AG04450 (cell line): ENCODE results near the gene CFLAR. TPM values are rescaled to one million over a fixed set of nuclear protein-coding genes. Genes with fewer than 3 reads are reported as not detected.
A peak's percentile ranks its signal among the peaks of the same experiment; 100 is the strongest.
"Not testable (repeated sequence)": the region's sequence is repeated elsewhere in the genome, so short reads cannot be mapped to it uniquely, and the experiment has no call there.

Experiments used
- CTCF ChIA-PET: fragments of 300-600, 350-600 bp; formaldehyde crosslinking; extraction: SDS; loops from one replicate; lab custom pipeline; 2022; ENCODE audit warnings: antibody characterized with exemption, inconsistent platforms; lab: Charles Lee
- POLR2A ChIA-PET: fragments of 350-600 bp; formaldehyde crosslinking; extraction: SDS; loops from one replicate; lab custom pipeline; 2021; ENCODE audit warnings: antibody characterized with exemption, inconsistent platforms; lab: Yijun Ruan, JAX
- DNase-seq: peaks from one replicate; pipeline ENCODE4 v3.0.0-alpha.2; 2011; ENCODE audit warnings: low read depth, low spot score
- H3K27ac ChIP-seq: one replicate; pipeline ENCODE4 v1.5.1; 2012; ENCODE audit warnings: low read depth, low read length, control low read depth
- H3K27me3 ChIP-seq: one replicate; pipeline ENCODE4 v1.6.0; 2012; ENCODE audit warnings: low read length; ENCODE audit not compliant: control insufficient read depth, insufficient read depth
- H3K4me3 ChIP-seq: 2 replicates; pipeline ENCODE4 v1.5.1; 2011; ENCODE audit warnings: mild to moderate bottlenecking, low read depth, low read length, control low read depth
- H3K9me3 ChIP-seq: 2 replicates; pipeline ENCODE4 v1.5.1; 2012; ENCODE audit warnings: low read length; ENCODE audit not compliant: control insufficient read depth, insufficient read depth
- polyA plus RNA-seq: library from polyadenylated mRNA; depleted of rRNA; stranded (reverse); fragments of >200 nt; gene quantifications from 2 replicates; pipeline ENCODE4 v1.2.3, GENCODE V29; 2011
- TF ChIP-seq, protein P1 (sequence below): IDR thresholded peaks from 2 replicates; pipeline ENCODE4 v1.5.1; 2011; ENCODE audit warnings: low read depth, low read length, control low read depth, inconsistent platforms

Gene CFLAR
- polyA plus RNA-seq, 1 experiment, result 36.3 TPM

DNA sequence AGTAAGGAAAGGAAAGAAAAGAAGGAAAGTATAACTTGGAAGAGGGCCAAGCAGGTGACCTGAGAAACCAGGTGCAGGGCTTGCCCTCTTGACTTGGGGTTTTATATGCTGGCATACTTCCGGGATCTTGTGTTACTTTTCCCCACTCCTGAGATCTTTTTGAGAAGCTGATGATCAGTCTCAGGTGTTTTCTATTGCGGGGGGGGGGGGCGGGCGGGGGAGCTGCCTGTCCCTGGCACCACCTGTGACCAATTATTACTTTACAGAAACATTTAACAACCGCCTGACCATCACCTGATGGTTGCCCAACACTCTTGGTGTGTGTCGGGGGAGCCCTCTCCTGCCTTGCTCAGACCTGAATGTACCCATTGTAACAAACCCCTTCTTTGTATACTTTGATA lies 60.1 kb downstream of the CFLAR start:
- H3K9me3 ChIP-seq, result peaks cover 15% of the 10 kb centered on the region
- ChIA-PET POLR2A (no interaction called here), CTCF (interaction anchor here (0.5 to 3.2 kb wide), 5 partner anchors 18 to 271 kb away, joined by 3 to 36 read pairs (median 8); no protein-coding TSS in a partner anchor)
- no peak for DNase-seq
- no peak overlapping the region for H3K4me3 ChIP-seq
- H3K27me3 ChIP-seq, result no peaks in the 10 kb centered on the region
- TF ChIP-seq, protein P1, sequence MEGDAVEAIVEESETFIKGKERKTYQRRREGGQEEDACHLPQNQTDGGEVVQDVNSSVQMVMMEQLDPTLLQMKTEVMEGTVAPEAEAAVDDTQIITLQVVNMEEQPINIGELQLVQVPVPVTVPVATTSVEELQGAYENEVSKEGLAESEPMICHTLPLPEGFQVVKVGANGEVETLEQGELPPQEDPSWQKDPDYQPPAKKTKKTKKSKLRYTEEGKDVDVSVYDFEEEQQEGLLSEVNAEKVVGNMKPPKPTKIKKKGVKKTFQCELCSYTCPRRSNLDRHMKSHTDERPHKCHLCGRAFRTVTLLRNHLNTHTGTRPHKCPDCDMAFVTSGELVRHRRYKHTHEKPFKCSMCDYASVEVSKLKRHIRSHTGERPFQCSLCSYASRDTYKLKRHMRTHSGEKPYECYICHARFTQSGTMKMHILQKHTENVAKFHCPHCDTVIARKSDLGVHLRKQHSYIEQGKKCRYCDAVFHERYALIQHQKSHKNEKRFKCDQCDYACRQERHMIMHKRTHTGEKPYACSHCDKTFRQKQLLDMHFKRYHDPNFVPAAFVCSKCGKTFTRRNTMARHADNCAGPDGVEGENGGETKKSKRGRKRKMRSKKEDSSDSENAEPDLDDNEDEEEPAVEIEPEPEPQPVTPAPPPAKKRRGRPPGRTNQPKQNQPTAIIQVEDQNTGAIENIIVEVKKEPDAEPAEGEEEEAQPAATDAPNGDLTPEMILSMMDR, result no peak
- no peak overlapping the region for H3K27ac ChIP-seq

DNA sequence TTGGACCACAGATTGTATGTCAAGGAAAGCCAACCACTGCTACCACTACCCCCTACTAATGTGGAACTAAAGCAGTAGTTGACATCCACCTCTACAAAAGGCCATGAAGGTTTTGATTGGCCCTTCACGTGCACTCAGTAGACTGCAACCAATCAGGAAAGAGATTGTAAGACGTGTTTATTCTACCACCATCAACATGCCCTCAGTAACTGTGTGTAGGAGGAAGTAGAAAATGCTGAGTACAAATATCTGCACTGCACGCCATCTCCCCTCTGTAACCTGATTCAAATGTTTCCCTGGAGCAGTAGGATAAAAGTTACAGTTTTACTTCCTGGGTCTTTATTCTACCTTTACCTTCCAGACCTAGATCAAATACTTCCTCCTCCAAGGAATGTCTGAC lies 64.0 kb downstream of the CFLAR start:
- DNase-seq, result no peak
- ChIA-PET POLR2A (no interaction called here), CTCF (interaction anchor here (1.0 kb wide), 1 partner anchor 52 kb away, joined by 3 read pairs; no protein-coding TSS in a partner anchor)
- Histone ChIP-seq H3K9me3 (peaks cover 15% of the 10 kb centered on the region), H3K4me3 (no peak overlapping the region), H3K27ac (no peak overlapping the region), H3K27me3 (no peaks in the 10 kb centered on the region)
- TF ChIP-seq, protein P1, result no peak

DNA sequence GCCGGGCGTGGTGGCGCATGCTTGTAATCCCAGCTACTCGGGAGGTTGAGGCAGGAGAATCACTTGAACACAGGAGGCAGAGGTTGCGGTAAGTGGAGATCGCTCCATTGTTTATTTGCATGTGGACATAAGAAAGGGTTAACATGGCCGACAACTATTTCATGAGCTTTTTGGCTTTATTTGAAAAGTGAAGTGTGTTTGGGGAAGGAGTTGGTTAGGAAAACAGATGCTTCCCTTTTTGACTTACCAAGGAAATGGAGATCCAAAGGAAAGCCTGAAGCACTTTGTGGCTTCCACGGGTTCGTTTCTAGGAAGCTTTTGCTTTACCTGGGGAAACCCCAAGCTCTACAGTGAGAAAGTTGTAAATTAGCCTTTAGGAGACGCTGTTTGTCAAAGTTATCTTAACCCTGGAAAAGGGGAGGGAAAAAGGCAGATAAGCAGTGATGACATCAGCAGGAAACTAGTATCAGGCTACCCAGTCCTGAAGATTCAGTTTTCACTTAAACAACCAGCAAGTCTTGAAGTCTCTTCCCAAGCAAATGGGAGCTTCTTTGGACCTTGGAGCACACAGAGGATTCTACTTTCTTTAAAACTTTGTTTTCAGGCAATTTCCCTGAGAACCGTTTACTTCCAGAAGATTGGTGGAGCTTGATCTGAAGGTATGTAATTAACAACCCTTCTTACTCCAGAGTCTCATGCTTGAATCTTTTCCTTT lies 66.8 kb downstream of the CFLAR start, which contains the start of gene CASP10:
Gene CASP10, plus strand, starts transcription at position 492 of the 715 bp plus-strand sequence. CDS start 2,637 bp downstream, outside the sequence.
- Histone ChIP-seq H3K27ac (no peak within 1 kb of the TSS), H3K4me3 (peak within 1 kb of the TSS; percentile 45), H3K27me3 (peaks cover 3% of the 10 kb centered on the region), H3K9me3 (peaks cover 11% of the 10 kb centered on the region)
- no peak for DNase-seq
- CTCF ChIA-PET, result interaction anchor here (1.0 to 2.3 kb wide), 8 partner anchors 9 to 281 kb away, joined by 3 to 28 read pairs (median 4); no protein-coding TSS in a partner anchor
- TF ChIP-seq, protein P1, result peak; percentile 43
- POLR2A ChIA-PET, result interaction anchor here (0.7 kb wide), 1 partner anchor 49 kb away, joined by 4 read pairs; no protein-coding TSS in a partner anchor

DNA sequence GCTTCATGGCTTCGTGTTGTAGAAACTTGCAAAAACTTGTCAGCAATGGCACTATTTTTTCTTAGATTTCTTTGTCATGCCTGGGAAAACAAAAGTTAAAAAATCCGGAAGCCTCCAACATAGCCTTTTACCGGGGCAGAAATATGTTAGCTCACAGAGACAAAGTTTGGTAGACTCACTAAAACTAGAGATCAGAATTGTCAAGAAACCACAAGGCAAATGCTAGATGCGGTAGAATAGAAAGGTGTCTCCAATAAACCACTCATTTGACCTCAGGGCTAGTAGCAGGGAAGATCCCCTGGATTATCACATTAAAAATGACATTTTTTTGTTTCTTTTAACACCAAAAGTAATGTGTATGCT lies 67.4 kb downstream of the CFLAR start:
- peaks cover 6% of the 10 kb centered on the region for H3K9me3 ChIP-seq
- DNase-seq, result no peak
- POLR2A ChIA-PET, result no interaction called here
- peaks cover 3% of the 10 kb centered on the region for H3K27me3 ChIP-seq
- H3K4me3 ChIP-seq, result peak overlapping the region; percentile 45
- TF ChIP-seq, protein P1, result no peak
- no peak overlapping the region for H3K27ac ChIP-seq
- CTCF ChIA-PET, result interaction anchor here (1.0 to 2.3 kb wide), 8 partner anchors 8 to 282 kb away, joined by 3 to 28 read pairs (median 4); no protein-coding TSS in a partner anchor

DNA sequence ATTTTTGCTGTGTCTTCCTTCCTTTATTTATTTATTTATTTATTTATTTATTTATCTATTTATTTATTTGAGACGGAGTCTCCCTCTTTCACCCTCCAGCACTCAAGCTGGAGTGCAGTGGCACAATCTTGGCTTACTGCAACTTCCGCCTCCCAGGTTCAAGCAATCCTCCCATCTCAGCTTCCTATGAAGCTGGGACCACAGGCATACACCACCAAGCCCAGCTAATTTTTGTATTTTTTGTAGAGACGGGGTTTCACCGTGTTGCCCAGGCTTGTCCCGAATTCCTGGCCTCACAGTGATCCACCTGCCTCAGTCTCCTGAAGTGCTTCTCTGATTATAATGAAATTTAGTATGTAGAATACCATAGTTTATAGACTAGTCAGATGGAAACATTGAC lies 67.9 kb downstream of the CFLAR start:
- H3K27ac ChIP-seq, H3K9me3 ChIP-seq, DNase-seq, H3K27me3 ChIP-seq, POLR2A ChIA-PET, H3K4me3 ChIP-seq: not testable (repeated sequence)
- CTCF ChIA-PET, result interaction anchor here (1.3 to 2.3 kb wide), 2 partner anchors 26 to 49 kb away, joined by 4 to 28 read pairs; no protein-coding TSS in a partner anchor

DNA sequence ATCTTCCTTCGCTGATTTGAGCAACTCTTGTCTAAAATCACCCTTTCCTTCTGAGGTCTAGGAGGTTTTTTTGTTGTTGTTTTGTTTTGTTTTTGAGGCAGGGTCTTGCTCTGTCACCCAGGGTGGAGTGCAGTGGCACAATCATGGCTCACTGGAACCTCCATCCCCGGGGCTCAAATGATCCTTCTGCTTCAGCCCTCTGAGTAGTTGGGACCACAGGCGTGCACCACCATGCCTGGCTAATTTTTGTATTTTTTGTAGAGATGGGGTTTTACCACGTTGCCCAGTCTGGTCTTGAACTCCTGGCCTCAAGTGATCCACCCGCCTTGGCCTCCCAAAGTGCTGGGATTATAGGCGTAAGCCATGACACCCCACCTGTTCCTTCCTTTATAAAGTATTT lies 68.3 kb downstream of the CFLAR start:
- H3K27me3 ChIP-seq, H3K4me3 ChIP-seq, H3K9me3 ChIP-seq, H3K27ac ChIP-seq, DNase-seq, POLR2A ChIA-PET: not testable (repeated sequence)
- CTCF ChIA-PET, result interaction anchor here (2.3 kb wide), 1 partner anchor 48 kb away, joined by 28 read pairs; no protein-coding TSS in a partner anchor
